ENCODE measurements around the gene CADM3. TPM values are rescaled to one million over a fixed set of nuclear protein-coding genes. Genes with fewer than 3 reads are reported as not detected.

The CADM3 gene
- total RNA-seq, 1 donor from 2014 or later = 3.1 TPM

- no peak for DNase-seq (ENCODE audit: low spot score in 2 of 2, unreplicated experiment in 2 of 2)
- no peaks in the 10 kb centered on the region for H3K36me3 Mint-ChIP-seq
- H3K27ac Mint-ChIP-seq = no peak overlapping the region
- H3K4me1 Mint-ChIP-seq = no peaks in the 10 kb centered on the region
- no peaks in the 10 kb centered on the region for H3K9me3 Mint-ChIP-seq
- H3K27me3 Mint-ChIP-seq (ENCODE audit: low read depth) = peaks cover 7% of the 10 kb centered on the region
- no peak for TF ChIP-seq CTCF (IDR thresholded peaks at IDR 0.05; ENCODE audit: unreplicated experiment)
- H3K4me3 Mint-ChIP-seq = no peak overlapping the region
Measured at GRCh38 chr1:159228554-159228953, 57.1 kb downstream of the CADM3 start.

GRCh38 chr1:159229260-159229885 lies 58.0 kb downstream of the CADM3 start:
- Mint-ChIP-seq H3K27ac (no peak overlapping the region), H3K36me3 (no peaks in the 10 kb centered on the region), H3K9me3 (no peaks in the 10 kb centered on the region), H3K4me3 (no peak overlapping the region), H3K27me3 (ENCODE audit: low read depth) (peaks cover 7% of the 10 kb centered on the region), H3K4me1 (no peaks in the 10 kb centered on the region)
- DNase-seq (ENCODE audit: low spot score in 2 of 2, unreplicated experiment in 2 of 2) = no peak
- no peak for TF ChIP-seq CTCF (IDR thresholded peaks at IDR 0.05; ENCODE audit: unreplicated experiment)

GRCh38 chr1:159229896-159230295 lies 58.5 kb downstream of the CADM3 start:
- peaks cover 7% of the 10 kb centered on the region for H3K27me3 Mint-ChIP-seq (ENCODE audit: low read depth)
- H3K27ac Mint-ChIP-seq = no peak overlapping the region
- H3K4me3 Mint-ChIP-seq = no peak overlapping the region
- H3K9me3 Mint-ChIP-seq = no peaks in the 10 kb centered on the region
- H3K36me3 Mint-ChIP-seq = no peaks in the 10 kb centered on the region
- no peak for DNase-seq (ENCODE audit: low spot score in 2 of 2, unreplicated experiment in 2 of 2)
- no peak for TF ChIP-seq CTCF (IDR thresholded peaks at IDR 0.05; ENCODE audit: unreplicated experiment)
- H3K4me1 Mint-ChIP-seq = no peaks in the 10 kb centered on the region

- Mint-ChIP-seq H3K36me3 (no peaks in the 10 kb centered on the region), H3K27ac (no peak overlapping the region), H3K4me1 (no peaks in the 10 kb centered on the region), H3K27me3 (ENCODE audit: low read depth) (no peaks in the 10 kb centered on the region), H3K4me3 (no peak overlapping the region), H3K9me3 (peaks cover 20% of the 10 kb centered on the region)
- no peak for DNase-seq (ENCODE audit: low spot score in 2 of 2, unreplicated experiment in 2 of 2)
- no peak for TF ChIP-seq CTCF (IDR thresholded peaks at IDR 0.05; ENCODE audit: unreplicated experiment)
Measured at GRCh38 chr1:159239551-159240220, 68.3 kb downstream of the CADM3 start.

GRCh38 chr1:159247266-159247665 lies 75.9 kb downstream of the CADM3 start:
- H3K27ac Mint-ChIP-seq = no peak overlapping the region
- H3K27me3 Mint-ChIP-seq (ENCODE audit: low read depth) = no peaks in the 10 kb centered on the region
- no peak for TF ChIP-seq CTCF (IDR thresholded peaks at IDR 0.05; ENCODE audit: unreplicated experiment)

More at GRCh38 chr1:159247266-159247665, 75.9 kb downstream of the CADM3 start:
- Mint-ChIP-seq H3K4me3 (no peak overlapping the region), H3K9me3 (peaks cover 53% of the 10 kb centered on the region), H3K4me1 (no peaks in the 10 kb centered on the region), H3K36me3 (no peaks in the 10 kb centered on the region)
- no peak for DNase-seq (ENCODE audit: low spot score in 2 of 2, unreplicated experiment in 2 of 2)
